Upper lobe of left lung (tissue), 4 donors: ENCODE data around the gene TASP1.

ENCODE experiments used
- CTCF ChIP-seq, 6 experiments: fragments of 450-650 bp in 4 of 6; fragments of 200-600 bp in 2 of 6; sonication (generic) in 2 of 6; IDR thresholded peaks; one replicate each; pipeline ENCODE4 v1.5.1; 2016 to 2019; ENCODE audit warnings: antibody characterized with exemption in 6 of 6
- POLR2AphosphoS5 ChIP-seq, 2 donors: sonication (generic); formaldehyde crosslinking; IDR thresholded peaks; one replicate each; pipeline ENCODE4 v1.5.1; 2017; ENCODE audit warnings: antibody characterized with exemption in 2 of 2

DNA sequence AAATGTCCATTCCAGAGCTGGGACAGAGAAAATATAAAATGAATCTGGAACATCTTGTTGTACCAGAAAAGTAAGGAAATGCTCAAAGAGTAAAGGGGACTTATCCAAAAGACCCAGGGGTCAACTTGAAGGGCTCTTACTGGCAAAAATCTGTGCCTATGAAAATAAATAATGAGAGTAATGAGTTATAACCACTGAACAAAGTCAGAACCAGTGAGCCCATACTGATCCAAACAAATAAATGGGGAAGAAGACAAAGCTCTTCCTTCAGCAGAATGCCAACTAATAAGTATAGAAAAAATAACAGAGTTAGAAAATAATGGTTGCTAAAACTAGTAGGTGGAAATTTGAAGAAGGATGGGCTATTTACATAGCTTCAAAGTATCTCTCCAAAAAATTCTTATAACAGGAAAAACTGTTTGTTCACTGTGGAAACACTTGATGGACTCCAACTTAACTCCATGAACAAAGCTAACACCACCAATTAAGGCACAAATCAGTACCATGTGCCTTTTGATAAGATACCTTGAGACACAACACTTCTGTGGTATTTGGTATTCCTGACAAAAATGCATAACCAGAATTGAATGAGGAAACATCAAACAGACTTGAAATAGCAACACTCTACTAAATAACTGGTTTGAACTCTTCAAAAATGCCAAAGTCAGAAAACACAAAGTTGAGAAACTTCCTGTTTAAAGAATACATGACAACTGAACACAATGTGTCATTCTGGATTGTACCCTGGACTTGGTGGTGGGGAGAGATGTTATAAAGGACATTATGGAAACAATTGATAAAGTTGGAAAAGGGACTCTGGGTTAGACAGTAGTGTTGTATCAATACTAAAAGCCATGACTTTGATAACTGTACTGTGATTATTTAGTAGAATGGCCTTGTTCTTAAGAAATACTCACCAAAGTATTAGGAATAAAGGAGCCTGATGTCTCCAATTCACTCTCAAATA, 220.2 kb downstream of the TASP1 start:
- TF ChIP-seq CTCF (IDR thresholded peaks at IDR 0.05) (no peak), POLR2AphosphoS5 (IDR thresholded peaks at IDR 0.05) (no peak)
